Retinal pigment epithelial cell (primary cell): ENCODE data around the gene NUBP2.

Experiments
- DNase-seq: peaks from one replicate; pipeline ENCODE4 v3.0.0-alpha.2; 2010; ENCODE audit warnings: low read depth
- H3K4me3 ChIP-seq: 2 replicates; pipeline ENCODE4 v1.5.1; 2011; ENCODE audit warnings: mild to moderate bottlenecking, low read length, control low read depth, moderate library complexity
- CTCF ChIP-seq: conservative IDR thresholded peaks from 2 replicates; pipeline ENCODE4 v1.5.1; 2011; ENCODE audit warnings: low read depth, low read length, control low read depth, inconsistent platforms

NUBP2 gene

GRCh38 chr16:1768767-1769401 is 13.9 kb upstream of the NUBP2 start:
- TF ChIP-seq CTCF = no peak
- no peak overlapping the region for H3K4me3 ChIP-seq
- DNase-seq = no peak

- H3K4me3 ChIP-seq = no peak overlapping the region
- no peak for DNase-seq
- TF ChIP-seq CTCF = no peak
These were observed 13.1 kb upstream of the NUBP2 start for GRCh38 chr16:1769402-1770300.

- TF ChIP-seq CTCF = no peak
- peak overlapping the region; percentile 67 for H3K4me3 ChIP-seq
- DNase-seq = no peak
These were observed 12.2 kb upstream of the NUBP2 start for GRCh38 chr16:1770328-1771187.

GRCh38 chr16:1771188-1771863 is 11.4 kb upstream of the NUBP2 start, which contains the start of gene NME3:
TSS of gene NME3 (minus strand) at chr16:1771543. CDS start at chr16:1771534, 9 bp downstream.
- peak within 1 kb of the TSS; percentile 67 for H3K4me3 ChIP-seq
- TF ChIP-seq CTCF = no peak
- DNase-seq = no peak

- TF ChIP-seq CTCF = no peak
- peak overlapping the region; percentile 67 for H3K4me3 ChIP-seq
- no peak for DNase-seq
These were observed 10.8 kb upstream of the NUBP2 start for GRCh38 chr16:1771864-1772361.

- no peak for TF ChIP-seq CTCF
- H3K4me3 ChIP-seq = peak within 1 kb of the TSS; percentile 67
- DNase-seq = no peak
These were observed 10.3 kb upstream of the NUBP2 start, which contains the start of gene EME2 for GRCh38 chr16:1772362-1772907. TSS of gene EME2 (plus strand) at chr16:1772810. CDS start at chr16:1773228, 418 bp downstream.
